GM21528 (cell line): Measurements from ENCODE around the gene NEB.

ENCODE experiments used
- ATAC-seq: cut with Tn5 transposase; IDR thresholded peaks from one replicate; pipeline ENCODE4 v1.9.1; 2021; ENCODE audit warnings: mild to moderate bottlenecking, moderate library complexity; ENCODE audit not compliant: unreplicated experiment, low FRiP score

The NEB gene, protein sequence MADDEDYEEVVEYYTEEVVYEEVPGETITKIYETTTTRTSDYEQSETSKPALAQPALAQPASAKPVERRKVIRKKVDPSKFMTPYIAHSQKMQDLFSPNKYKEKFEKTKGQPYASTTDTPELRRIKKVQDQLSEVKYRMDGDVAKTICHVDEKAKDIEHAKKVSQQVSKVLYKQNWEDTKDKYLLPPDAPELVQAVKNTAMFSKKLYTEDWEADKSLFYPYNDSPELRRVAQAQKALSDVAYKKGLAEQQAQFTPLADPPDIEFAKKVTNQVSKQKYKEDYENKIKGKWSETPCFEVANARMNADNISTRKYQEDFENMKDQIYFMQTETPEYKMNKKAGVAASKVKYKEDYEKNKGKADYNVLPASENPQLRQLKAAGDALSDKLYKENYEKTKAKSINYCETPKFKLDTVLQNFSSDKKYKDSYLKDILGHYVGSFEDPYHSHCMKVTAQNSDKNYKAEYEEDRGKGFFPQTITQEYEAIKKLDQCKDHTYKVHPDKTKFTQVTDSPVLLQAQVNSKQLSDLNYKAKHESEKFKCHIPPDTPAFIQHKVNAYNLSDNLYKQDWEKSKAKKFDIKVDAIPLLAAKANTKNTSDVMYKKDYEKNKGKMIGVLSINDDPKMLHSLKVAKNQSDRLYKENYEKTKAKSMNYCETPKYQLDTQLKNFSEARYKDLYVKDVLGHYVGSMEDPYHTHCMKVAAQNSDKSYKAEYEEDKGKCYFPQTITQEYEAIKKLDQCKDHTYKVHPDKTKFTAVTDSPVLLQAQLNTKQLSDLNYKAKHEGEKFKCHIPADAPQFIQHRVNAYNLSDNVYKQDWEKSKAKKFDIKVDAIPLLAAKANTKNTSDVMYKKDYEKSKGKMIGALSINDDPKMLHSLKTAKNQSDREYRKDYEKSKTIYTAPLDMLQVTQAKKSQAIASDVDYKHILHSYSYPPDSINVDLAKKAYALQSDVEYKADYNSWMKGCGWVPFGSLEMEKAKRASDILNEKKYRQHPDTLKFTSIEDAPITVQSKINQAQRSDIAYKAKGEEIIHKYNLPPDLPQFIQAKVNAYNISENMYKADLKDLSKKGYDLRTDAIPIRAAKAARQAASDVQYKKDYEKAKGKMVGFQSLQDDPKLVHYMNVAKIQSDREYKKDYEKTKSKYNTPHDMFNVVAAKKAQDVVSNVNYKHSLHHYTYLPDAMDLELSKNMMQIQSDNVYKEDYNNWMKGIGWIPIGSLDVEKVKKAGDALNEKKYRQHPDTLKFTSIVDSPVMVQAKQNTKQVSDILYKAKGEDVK (N-terminal part only)

DNA sequence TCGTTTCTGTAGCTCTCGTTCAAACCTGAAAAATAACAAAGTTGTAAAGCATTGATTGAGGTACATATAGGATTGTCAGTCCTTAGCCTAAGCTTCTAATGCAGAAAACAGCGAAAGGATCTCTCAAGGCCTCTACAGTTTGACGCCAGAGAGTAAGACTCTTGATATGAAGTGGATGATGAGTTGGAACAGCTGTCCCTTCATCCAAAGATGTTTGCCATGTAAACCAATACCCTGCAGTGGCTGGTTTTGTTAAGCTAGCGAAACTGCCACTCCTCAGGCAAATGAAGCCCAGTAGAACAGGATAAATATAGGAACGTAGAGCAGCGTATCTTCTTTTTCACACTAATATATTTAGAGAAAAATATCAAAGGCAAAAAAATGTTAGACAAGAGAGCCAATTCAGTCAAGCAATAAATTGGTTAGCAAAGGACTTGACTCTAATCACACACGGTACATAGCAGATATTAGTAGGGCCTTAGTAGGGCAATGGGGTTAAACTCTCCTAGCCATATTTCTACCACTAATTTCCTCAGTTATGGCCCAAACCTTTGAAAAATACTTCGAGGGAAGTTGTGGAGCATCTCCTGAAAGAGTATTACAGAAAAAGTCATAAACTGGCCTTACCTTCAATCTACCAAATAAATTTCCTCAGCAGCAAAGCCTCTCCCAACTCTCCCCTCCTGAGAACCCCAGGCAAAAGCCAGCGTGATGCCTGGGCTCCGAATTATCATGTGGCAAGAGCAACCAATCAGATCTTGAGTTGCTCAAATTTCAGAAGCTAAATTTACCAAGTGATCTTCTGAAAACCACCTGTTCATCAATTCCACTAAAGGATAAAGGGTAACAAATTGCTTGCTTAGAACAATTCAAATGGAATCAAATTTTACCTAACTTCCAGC, at the start of gene NEB:
NEB (minus strand) TSS at position 706 of the 902 bp plus-strand sequence. CDS start 1,320 bp downstream, outside the sequence.
- ATAC-seq = no peak

DNA sequence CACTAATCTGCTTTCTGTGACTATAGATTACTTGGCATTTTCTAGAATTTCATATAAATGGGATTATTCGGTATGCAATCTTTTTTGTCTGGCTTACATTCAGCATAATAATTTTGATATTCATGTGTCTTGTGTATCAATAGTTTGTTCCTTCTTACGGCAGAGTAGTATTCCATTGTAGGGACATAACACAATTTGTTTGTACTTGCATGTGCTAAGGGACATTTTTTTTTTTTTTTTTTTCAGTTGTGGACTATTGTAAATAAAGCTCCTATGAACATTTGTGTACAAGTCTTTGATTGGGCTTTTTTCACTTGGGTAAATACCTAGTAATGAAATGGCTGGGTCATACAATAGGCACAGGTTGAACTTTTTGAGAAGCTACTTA, 48.9 kb upstream of the NEB start:
- ATAC-seq = no peak

DNA sequence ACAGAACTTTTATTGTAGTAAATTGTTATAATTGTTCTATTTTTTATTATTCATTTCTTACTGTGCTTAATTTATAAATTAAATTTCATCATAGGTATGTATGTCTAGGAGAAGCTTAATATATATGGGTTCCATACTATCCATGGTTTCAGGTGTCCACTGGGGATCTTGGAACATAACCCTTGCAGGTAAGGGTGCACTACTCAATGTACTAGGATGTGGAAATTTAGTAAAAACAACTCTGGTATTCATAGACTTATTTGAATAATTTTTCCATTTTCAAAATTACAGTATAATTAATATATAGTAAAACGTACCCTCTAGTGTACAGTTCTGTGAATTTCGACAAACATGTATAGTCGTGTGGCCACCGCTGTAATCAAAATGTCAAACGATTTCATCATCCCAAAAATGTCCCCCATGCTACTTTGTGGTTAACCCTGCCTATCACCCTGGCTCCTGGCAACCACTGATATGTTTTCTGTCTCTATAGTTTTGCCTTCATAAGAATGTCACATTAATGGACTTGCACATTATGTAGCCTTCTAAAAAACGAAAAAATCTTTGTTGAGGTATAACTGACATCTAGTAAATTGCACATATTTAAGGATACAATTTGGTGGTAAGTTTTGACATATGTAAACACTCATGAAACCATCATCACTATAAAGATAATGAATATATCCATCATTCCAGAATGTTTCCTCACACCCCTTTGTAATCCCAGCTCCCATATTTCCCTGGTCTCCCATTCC, 48.3 kb upstream of the NEB start:
- ATAC-seq = no peak

DNA sequence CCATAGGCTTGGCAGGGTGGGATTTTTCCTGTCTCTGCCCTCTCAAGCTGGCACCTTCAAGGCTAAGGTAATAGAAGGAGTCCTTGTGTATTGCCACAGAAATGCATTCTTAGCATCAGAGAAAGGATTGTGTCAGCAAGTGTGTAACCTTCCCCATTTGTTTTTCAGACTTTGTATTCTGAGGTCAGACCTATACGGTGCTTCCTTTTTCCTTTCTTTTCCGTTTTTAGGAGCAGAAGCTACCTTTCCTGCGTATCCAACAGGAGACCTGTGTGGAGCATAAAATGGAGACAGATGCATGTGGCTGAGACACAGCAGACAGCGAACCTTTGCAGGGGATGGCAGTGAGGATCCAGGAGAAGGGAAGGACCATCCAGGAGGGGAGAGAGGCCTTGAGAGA, 47.4 kb upstream of the NEB start:
- no peak for ATAC-seq

DNA sequence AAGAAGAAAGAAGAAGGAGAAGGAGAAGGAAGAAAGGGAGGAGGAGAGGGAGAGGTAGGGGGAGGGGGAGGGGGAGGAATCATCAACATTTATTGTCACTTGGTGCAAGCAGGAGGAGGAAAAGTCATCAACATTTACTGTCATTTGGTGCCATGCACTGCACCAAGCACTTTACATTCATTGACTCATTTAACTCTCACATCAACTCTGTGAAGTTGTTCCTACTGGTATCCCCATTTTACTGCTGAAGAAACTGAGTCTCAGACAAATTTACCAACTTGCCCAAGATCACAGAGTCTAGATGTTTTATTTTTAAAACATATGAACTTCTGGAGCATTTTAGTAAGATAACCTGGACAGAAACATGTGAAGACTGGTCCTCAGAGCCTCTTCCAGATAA, 46.7 kb upstream of the NEB start:
- no peak for ATAC-seq

DNA sequence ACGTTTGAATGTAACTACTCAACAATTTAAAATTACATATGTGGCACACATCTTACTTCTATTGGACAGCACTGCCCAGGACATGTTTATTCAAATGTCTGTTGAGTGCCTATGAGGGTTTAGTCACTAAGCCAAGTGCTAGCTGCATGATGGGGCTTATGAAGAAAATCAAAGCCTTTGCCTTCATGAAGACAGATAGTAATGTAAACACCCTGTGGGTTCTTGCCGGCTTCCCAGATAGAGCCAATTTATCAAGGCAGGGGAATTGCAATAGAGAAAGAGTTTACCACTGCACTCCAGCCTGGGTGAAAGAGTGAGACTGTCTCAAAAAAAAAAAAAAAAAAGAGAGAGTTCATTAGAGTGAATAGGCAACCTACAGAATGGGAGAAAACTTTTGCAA, 43.7 kb upstream of the NEB start:
- no peak for ATAC-seq

DNA sequence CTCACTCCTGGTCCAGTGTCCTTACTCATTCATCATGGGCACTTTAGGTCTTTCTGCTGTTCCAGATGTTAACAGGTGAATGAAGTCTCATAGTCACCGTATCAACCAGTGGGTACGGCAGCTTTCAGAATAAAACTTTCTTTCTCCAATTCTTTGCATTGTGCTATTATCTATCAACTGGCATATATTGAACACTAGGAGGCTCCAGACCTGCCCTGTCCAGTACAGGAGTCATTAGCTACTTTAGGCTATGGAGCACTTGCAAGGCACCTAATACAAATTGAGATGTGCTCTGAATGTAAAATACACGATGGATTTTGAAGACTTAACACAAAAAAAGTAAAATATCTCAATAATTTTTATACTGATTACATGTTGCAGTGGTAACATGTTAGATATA, 43.2 kb upstream of the NEB start:
- no peak for ATAC-seq

DNA sequence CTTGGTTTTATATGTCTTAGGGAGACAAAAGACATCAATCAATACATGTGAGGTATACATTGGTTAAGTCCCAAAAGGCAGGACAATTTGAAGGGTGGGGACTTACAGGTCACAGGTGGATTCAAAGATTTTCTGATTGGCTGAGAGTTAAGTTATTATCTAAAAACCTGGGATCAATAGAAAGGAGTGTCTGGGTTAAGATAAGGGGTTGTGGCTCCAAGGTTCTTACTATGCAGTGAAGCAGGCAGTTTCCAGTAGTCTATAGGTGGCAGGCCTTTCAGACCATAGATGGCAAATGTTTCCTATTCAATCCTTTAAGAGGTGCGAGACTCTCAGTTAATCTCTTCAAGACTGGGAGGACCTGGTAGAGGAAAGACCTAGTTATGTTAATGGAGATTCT, 42.1 kb upstream of the NEB start:
- ATAC-seq = no peak

DNA sequence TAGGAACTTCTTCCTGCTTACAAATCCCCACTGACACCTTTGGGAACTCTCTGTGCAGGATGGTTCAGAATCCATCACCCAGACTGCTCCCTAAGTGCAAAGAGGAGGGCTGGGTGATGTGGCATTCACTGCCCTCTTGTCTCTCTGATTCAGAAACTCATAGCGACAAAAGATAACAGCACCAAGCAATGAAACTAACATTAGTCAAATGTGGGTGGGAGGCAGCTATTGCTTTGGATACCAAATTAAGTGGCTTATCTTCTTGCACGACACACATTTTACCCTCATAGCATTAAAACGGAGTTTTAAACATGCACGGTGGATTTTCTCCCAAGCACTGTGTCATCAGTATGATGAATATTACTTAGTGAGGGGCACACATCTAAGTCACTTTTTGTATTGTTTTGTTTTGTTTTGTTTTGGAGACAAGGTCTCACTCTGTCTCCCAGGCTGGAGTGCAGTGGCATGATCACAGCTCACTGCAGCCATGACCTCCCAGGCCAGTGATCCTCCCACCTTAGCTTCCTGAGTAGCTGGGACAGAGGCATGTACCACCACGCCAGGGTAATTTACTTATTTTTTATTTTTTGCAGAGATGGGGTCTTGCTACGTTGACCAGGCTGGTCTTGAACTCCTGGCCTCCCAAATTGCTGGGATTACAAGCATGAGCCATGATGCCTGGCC, 40.9 kb upstream of the NEB start:
- ATAC-seq = no peak

DNA sequence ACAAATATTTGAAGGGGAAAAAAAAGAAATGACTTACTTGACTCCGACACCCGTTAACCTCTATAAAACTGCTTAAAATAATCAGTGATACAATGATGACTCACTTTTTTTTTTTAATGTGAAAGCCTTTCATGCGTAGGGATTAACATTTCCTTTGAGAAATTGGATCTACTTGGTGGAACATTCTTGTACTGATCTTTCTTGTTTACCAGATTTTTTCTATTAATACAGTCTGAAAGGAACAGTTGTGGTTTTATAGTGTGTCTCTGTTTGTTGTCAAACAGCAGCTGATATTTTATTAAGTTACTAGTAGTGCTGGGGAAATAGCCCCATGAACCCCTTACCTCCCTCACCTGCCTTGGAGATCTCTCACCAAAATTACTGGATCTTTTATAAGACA, 40.2 kb upstream of the NEB start:
- ATAC-seq = no peak

DNA sequence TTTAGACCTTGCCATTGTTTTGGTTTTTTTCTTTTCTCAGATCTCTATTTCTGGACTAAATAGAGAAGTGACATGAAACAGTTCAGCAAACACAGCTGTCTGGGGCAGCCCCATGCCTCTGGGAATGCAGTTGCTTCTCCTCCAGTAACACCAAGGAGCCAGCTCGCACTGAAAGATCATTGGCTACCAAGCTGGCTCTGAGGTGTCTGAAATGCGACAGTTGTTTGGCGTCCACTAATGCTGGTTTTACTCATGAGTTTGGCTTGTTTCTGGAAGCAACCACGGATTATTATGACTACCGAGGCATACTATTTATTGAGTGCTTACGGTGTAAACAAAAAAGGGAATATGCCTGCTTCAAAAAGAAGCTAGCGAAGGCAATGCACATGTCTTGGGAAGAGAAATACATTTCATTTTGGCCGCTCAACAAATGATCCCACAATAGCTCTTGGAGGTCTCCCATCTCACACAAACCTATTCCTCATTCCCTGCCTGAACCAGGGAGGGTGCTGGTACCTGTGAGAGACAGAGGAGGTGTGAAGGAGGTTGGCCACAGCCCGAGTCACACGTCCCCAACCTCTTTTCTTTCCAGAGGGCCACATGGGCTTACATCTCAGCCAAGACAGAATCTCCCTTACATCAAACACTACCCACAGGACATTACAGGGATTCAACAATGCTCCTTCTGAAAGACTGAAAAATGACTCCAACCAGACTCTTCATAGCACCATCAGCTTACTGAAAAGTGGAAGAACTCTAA, 37.5 kb upstream of the NEB start:
- peak; percentile 96 for ATAC-seq

DNA sequence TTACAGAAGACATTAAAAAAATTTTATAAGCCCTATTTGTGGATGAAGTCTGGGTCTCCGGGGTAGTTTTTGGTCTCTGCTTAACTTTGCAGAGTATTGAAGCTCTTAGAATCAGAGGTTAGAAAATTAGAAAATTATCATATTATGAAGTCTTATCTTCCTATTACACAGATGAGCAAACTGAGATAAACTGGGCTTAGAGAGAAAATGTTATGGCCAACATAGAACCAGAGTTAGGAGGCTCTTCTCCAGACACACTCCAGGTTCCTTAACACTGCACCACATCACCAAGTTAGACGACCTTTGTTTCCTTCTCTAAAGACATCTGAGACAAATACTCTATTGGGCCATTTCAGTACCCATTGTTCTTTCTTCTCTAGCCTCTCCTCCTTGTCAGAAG, 36.7 kb upstream of the NEB start:
- peak; percentile 27 for ATAC-seq

DNA sequence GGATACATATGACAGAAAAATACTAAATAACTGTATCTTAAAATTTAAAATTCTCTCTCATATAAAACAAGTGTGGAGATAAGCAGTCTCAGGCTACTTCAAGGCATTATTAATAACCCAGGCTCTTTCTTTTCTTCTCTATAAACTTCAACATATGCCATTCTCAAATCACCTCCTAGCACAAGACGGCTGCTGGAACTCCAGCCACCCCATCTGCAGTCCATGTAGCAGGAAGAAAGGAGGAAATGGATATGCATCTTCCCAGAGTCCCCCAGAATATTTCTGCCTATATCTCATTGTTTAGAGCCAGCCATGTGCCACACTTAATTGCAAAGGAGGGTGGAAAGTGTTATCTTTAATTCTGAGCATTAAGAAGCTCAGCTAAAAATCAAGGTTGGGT, 35.3 kb upstream of the NEB start:
- ATAC-seq = no peak

DNA sequence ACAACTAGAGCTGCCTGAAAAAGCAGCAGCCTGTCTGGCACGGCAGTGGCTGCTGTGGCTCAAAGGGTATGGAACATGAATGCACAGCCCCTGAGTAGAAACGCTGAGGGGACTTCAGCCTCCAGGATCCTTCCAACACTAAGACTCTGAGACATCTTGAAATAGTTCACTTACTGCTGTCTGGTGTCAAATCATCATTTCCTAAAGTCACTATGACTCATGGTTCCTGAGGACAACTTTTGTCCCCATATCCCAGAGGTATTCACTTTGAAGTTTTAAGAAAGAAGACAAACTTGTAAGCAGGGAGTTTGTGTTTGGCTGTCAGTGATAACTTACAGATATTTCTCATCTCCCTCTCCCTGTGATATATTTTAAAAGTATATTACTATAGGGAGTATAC, 33.3 kb upstream of the NEB start:
- no peak for ATAC-seq

DNA sequence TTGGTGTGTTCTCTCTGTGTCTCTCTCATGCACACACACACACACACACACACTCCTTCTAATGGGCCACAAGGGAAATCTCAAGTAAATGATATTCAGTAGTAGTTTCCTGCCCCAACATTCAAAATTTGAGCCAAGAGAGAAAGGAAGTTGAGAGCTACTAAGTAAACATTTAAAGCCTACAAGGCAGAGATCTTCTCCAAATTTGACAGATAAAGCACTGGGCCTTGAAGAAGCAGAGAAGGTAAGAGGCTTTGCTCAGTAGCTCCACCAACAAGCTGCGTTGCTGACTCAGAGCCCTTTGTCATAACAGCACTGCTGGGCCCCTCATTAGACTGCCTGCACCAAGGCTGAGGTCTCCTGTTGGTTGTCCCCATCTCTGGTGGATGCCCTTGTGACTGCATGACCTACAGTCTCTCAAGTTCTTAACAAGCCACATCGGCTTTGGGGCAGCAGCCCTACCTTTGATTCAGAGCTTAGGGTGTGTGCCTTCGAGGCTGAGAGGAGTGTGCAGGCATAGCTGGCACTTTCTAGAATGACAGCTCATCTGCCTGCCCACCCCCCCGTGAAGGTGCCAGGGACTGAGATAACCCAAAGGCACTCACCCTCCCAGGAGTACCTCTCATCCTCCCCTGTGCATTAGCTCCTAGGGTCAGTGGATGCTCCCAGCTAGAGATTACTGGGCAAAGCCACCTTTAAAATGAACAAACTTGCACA, 32.3 kb upstream of the NEB start:
- no peak for ATAC-seq

DNA sequence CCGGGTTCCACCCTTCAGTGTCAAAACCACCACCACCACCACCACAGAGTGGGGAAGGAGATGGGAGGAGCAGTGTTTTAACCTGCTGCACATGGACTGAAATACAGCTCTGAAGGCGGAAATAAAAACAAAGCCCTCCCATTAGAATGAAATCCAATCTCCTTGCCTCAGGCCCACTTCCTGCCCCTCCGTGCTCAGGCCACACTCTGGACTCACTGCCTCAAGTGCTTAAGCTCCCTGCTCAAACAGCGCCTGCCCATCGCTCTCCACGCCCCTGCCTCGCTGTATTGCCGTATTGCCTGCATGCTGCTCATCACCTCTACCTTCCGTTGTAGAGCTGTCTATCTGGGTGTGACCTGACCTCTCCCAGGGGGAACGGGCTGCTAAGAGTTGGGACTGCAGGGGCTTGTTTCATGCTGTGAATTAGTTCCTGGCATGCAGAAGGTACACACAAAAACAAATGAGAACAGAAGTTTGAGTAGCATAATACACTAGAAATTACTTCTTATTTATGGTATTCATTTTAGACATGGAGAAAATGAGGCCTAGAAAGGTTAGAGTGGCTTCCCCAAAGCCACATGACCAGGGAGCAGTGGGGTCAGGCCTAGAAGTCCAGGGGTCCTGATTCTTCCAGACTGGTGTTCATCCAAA, 31.6 kb upstream of the NEB start:
- no peak for ATAC-seq

DNA sequence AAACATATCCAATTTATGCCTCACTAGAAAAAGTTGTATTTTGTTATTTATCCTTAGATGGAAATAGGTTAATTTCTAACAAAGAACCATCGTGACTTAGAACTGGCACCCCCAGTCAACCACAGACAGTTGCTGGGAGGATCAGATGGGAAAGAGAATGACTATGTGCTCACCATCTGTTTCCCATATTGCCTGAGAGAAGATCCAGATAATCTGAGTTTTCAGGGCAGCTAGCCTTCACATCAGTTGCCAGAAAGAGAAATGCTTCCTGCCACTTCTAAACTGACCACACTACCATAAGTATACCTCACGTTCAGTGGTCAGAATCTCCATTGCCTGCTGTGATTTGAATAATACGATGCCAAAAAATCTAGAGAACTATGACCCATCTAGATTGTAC, 28.4 kb upstream of the NEB start:
- no peak for ATAC-seq
